ENCODE results near the gene TBC1D1. TPM values are rescaled to one million over a fixed set of nuclear protein-coding genes. Genes with fewer than 3 reads are reported as not detected.

Gene TBC1D1
- total RNA-seq, 1 donor, result 59.9 TPM

- no peak for DNase-seq (ENCODE audit: low read depth)
- TF ChIP-seq, protein P1, sequence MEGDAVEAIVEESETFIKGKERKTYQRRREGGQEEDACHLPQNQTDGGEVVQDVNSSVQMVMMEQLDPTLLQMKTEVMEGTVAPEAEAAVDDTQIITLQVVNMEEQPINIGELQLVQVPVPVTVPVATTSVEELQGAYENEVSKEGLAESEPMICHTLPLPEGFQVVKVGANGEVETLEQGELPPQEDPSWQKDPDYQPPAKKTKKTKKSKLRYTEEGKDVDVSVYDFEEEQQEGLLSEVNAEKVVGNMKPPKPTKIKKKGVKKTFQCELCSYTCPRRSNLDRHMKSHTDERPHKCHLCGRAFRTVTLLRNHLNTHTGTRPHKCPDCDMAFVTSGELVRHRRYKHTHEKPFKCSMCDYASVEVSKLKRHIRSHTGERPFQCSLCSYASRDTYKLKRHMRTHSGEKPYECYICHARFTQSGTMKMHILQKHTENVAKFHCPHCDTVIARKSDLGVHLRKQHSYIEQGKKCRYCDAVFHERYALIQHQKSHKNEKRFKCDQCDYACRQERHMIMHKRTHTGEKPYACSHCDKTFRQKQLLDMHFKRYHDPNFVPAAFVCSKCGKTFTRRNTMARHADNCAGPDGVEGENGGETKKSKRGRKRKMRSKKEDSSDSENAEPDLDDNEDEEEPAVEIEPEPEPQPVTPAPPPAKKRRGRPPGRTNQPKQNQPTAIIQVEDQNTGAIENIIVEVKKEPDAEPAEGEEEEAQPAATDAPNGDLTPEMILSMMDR (IDR thresholded peaks at IDR 0.05; ENCODE audit: insufficient read depth, low read length), result no peak
- H3K4me3 ChIP-seq (ENCODE audit: low read depth, low read length), result no peak overlapping the region
These were observed 195.4 kb downstream of the TBC1D1 start for GRCh38 chr4:38086151-38086848.

- no peak for DNase-seq (ENCODE audit: low read depth)
- H3K4me3 ChIP-seq (ENCODE audit: low read depth, low read length), result no peak overlapping the region
- TF ChIP-seq, protein P1 (IDR thresholded peaks at IDR 0.05; ENCODE audit: insufficient read depth, low read length), result no peak
These were observed 196.0 kb downstream of the TBC1D1 start for GRCh38 chr4:38086849-38087226.

- H3K4me3 ChIP-seq (ENCODE audit: low read depth, low read length), result no peak overlapping the region
- TF ChIP-seq, protein P1 (IDR thresholded peaks at IDR 0.05; ENCODE audit: insufficient read depth, low read length), result no peak
- no peak for DNase-seq (ENCODE audit: low read depth)
These were observed 197.4 kb downstream of the TBC1D1 start for GRCh38 chr4:38088321-38088720.

DNA sequence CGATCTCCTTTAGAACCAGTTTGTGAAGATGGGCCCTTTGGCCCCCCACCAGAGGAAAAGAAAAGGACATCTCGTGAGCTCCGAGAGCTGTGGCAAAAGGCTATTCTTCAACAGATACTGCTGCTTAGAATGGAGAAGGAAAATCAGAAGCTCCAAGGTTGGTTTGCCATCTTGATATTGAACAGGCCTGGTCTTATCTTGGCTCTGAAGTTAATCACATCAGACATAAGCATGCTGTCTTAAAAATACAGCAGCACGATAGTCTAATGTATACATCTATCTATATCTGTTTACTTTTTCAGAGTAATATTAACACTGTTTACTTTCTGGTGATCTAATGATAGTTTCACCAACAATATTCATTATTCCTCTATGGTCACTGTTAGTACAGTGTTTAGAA is 199.1 kb downstream of the TBC1D1 start:
- no peak overlapping the region for H3K4me3 ChIP-seq (ENCODE audit: low read depth, low read length)
- TF ChIP-seq, protein P1 (IDR thresholded peaks at IDR 0.05; ENCODE audit: insufficient read depth, low read length), result no peak
- DNase-seq (ENCODE audit: low read depth), result no peak

DNA sequence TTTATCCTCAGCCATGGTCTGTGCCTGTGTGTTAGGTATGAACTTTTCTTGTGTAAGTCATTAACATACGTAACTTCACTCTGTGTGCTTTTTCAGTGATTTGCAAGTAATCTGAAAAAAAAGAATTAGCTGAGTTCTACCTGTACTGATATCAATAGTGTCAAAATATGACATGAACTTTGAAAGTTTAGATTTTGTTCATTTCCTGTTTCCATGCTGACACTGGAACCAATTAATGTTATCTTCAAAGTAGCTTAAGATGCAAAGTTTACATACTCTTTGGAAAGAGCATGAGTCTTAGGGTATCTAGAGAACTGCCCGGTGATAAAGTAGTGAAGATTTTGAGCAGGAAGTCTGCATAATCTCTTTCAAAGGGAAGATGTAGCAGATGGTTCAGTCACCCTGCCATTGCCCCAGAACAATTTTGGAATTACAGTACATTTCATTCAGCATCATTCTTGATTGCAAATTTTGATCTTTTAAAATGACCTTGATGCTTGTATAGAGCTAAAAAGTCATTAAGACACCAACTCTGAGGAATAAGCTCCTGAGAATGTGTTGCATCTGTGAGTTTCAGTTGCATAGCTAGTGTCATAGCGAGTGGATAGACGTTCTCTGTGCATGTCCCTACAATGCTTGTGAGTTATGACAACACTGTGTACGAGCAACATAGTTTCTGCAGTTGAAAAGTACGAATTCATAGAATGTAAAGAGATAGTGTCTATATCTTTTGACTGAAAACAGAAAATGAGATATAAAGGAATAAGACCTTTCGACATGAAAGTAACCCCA is 199.8 kb downstream of the TBC1D1 start:
- no peak overlapping the region for H3K4me3 ChIP-seq (ENCODE audit: low read depth, low read length)
- DNase-seq (ENCODE audit: low read depth), result no peak
- TF ChIP-seq, protein P1 (IDR thresholded peaks at IDR 0.05; ENCODE audit: insufficient read depth, low read length), result no peak

DNA sequence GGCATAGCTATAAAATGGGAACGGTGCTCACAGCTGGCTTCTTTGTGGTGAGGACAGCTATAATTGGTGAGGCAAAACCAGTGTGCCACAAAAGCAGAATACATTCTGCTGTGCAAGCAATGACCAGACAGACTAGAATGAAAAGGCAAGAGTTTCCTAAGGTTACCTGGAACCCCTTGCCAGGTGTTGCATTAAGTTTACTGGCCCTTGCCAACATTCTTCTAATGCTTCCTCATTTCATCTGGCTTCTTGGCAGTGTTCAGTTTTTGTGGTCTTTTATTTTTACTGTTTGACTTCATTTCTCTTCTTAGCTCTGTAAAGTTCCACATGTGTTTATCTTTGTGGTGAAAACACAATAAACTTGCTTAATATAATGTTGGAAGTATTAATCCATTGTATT is 200.8 kb downstream of the TBC1D1 start:
- TF ChIP-seq, protein P1 (IDR thresholded peaks at IDR 0.05; ENCODE audit: insufficient read depth, low read length), result no peak
- no peak overlapping the region for H3K4me3 ChIP-seq (ENCODE audit: low read depth, low read length)
- peak; percentile 84 for DNase-seq (ENCODE audit: low read depth)

Measured in fibroblast of the aortic adventitia (primary cell).